Stimulated activated CD8-positive, alpha-beta memory T cell treated with anti-CD3 and anti-CD28 coated beads, Interleukin-4, amount 100 ng/mL, for 4 hours (primary cell): Measurements from ENCODE around the gene MT1A.

Experiments used
- DNase-seq, 2 donors: peaks; one replicate each; pipeline ENCODE4 v3.0.0-alpha.2; 2020; ENCODE audit warnings: low read depth in 2 of 2, low spot score in 1 of 2

Gene MT1A

GRCh38 chr16:56675685-56676210 lies 37.3 kb downstream of the MT1A start:
- peak in 1 of 2 donors; percentile 16 for DNase-seq

- no peak for DNase-seq
These were observed 39.0 kb downstream of the MT1A start for GRCh38 chr16:56677474-56677873.

GRCh38 chr16:56679078-56679730 lies 40.7 kb downstream of the MT1A start:
- no peak for DNase-seq

- DNase-seq, result no peak
These were observed 41.4 kb downstream of the MT1A start for GRCh38 chr16:56679818-56680217.

- peak; percentile 64 to 67 for DNase-seq
These were observed 43.7 kb downstream of the MT1A start, which contains the start of gene MT1X for GRCh38 chr16:56681939-56682702. Gene MT1X (plus strand): TSS chr16:56682470. CDS start chr16:56682541, 71 bp downstream.

- no peak for DNase-seq
These were observed 44.4 kb downstream of the MT1A start for GRCh38 chr16:56682703-56683397.

- DNase-seq, result no peak
These were observed 45.1 kb downstream of the MT1A start for GRCh38 chr16:56683424-56684172.

- no peak for DNase-seq
These were observed 45.9 kb downstream of the MT1A start for GRCh38 chr16:56684256-56684925.

- DNase-seq, result no peak
These were observed 46.6 kb downstream of the MT1A start for GRCh38 chr16:56684926-56685590.

GRCh38 chr16:56686758-56687157 lies 48.3 kb downstream of the MT1A start:
- no peak for DNase-seq

GRCh38 chr16:56688762-56689161 lies 50.3 kb downstream of the MT1A start:
- DNase-seq, result no peak

- DNase-seq, result no peak
These were observed 50.7 kb downstream of the MT1A start for GRCh38 chr16:56689171-56689570.
